Measurements from ENCODE around the gene ADAP1. TPM values are rescaled to one million over a fixed set of nuclear protein-coding genes. Genes with fewer than 3 reads are reported as not detected.

ADAP1 gene
- total RNA-seq, 2 donors from 2014 or later = 4.2 to 7.7 TPM

DNA sequence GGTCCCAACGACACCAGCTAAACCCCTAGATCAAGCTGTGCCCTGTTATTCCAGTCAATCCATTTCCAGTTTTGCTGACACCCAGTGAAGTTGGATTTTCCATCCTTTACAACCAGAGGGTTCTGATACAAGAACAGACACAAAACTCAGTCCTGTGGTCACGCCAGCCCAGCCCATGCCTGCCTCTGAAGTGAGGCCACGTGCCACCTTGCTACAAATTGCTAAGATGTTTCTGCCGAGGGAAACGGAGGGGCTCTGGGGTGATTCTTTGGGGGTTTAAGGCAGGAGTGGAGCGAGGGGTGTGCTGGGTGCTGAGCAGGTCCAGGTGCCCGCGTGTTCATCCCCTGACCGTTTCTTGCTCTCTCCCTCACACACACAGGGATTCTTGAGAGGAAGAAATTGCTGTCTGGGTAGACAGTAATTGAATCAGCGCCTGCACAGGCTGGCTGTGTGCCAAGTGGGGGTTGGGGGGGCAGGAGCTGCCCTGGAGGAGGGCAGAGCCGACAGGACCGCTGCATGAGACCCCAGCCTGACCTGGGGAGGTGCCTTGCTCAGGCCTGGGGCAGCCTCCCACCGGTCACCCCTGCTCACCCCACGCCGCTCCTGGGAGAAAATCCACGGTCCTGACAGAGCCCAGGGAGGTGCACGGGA lies 38.1 kb downstream of the ADAP1 start:
- H3K4me3 ChIP-seq = no peak overlapping the region
- TF ChIP-seq, protein P1, sequence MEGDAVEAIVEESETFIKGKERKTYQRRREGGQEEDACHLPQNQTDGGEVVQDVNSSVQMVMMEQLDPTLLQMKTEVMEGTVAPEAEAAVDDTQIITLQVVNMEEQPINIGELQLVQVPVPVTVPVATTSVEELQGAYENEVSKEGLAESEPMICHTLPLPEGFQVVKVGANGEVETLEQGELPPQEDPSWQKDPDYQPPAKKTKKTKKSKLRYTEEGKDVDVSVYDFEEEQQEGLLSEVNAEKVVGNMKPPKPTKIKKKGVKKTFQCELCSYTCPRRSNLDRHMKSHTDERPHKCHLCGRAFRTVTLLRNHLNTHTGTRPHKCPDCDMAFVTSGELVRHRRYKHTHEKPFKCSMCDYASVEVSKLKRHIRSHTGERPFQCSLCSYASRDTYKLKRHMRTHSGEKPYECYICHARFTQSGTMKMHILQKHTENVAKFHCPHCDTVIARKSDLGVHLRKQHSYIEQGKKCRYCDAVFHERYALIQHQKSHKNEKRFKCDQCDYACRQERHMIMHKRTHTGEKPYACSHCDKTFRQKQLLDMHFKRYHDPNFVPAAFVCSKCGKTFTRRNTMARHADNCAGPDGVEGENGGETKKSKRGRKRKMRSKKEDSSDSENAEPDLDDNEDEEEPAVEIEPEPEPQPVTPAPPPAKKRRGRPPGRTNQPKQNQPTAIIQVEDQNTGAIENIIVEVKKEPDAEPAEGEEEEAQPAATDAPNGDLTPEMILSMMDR (IDR thresholded peaks at IDR 0.05) = no peak

GRCh38 chr7:915291-916218 lies 38.9 kb downstream of the ADAP1 start:
- no peak overlapping the region for H3K27ac ChIP-seq
- DNase-seq (ENCODE audit: low spot score) = no peak
- H3K4me1 ChIP-seq = peaks cover 0 to 5% of the 10 kb centered on the region in 2 donors
- no peak overlapping the region for H3K4me3 ChIP-seq
- H3K36me3 ChIP-seq = no peaks in the 10 kb centered on the region
- H3K27me3 ChIP-seq = no peaks in the 10 kb centered on the region
- TF ChIP-seq, protein P1 (IDR thresholded peaks at IDR 0.05) = no peak
- H3K9me3 ChIP-seq = no peaks in the 10 kb centered on the region

More for the DNA sequence above, 38.1 kb downstream of the ADAP1 start:
- peaks cover 0 to 5% of the 10 kb centered on the region in 2 donors for H3K4me1 ChIP-seq
- no peaks in the 10 kb centered on the region for H3K27me3 ChIP-seq
- H3K9me3 ChIP-seq = no peaks in the 10 kb centered on the region
- H3K36me3 ChIP-seq = no peaks in the 10 kb centered on the region
- DNase-seq (ENCODE audit: low spot score) = no peak
- no peak overlapping the region for H3K27ac ChIP-seq

GRCh38 chr7:914521-915194 lies 39.8 kb downstream of the ADAP1 start:
- DNase-seq (ENCODE audit: low spot score) = no peak
- TF ChIP-seq, protein P1 (IDR thresholded peaks at IDR 0.05) = no peak
- Histone ChIP-seq H3K9me3 (no peaks in the 10 kb centered on the region), H3K36me3 (no peaks in the 10 kb centered on the region), H3K4me1 (peaks cover 0 to 6% of the 10 kb centered on the region in 2 donors), H3K27me3 (no peaks in the 10 kb centered on the region), H3K4me3 (no peak overlapping the region), H3K27ac (no peak overlapping the region)

DNA sequence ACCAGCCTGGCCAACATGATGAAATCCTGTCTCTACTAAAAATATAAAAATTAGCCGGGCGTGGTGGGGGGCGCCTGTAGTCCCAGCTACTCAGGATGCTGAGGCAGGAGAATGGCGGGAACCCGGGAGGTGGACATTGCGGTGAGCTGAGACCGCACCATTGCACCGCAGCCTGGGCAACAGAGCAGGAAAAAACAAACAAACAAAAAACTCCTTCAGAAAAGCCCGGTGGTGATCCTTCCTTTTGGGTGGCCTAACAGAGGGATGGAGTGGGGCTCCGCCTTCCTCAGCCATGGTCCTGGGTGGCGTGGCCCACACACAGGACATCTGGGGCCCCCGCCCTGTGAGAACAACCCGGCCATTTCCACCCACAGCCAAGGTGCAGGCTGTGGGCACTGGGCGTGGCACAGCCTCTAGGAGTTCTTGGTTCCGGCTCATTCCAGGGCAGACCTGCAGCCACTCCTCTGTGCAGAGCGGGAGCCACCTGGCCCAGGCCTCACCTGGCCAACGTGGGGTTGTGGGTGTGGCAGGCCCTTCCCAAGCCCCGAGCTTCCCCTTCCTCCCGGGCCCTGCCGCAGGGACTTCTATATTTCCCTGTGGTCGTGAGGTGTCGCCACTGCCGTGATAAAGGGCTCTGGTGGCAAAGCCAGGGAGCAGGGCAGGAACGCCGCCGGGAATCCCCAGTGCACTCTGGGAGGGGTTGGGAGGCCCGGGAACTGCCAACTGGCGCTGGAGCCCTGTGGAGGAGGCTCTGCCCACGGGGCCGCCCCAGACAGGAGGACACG lies 40.6 kb downstream of the ADAP1 start:
- peaks cover 0 to 10% of the 10 kb centered on the region in 2 donors for H3K4me1 ChIP-seq
- no peak overlapping the region for H3K27ac ChIP-seq
- DNase-seq (ENCODE audit: low spot score) = no peak
- H3K9me3 ChIP-seq = no peaks in the 10 kb centered on the region
- no peaks in the 10 kb centered on the region for H3K27me3 ChIP-seq
- no peaks in the 10 kb centered on the region for H3K36me3 ChIP-seq
- H3K4me3 ChIP-seq = no peak overlapping the region
- TF ChIP-seq, protein P1 (IDR thresholded peaks at IDR 0.05) = no peak

DNA sequence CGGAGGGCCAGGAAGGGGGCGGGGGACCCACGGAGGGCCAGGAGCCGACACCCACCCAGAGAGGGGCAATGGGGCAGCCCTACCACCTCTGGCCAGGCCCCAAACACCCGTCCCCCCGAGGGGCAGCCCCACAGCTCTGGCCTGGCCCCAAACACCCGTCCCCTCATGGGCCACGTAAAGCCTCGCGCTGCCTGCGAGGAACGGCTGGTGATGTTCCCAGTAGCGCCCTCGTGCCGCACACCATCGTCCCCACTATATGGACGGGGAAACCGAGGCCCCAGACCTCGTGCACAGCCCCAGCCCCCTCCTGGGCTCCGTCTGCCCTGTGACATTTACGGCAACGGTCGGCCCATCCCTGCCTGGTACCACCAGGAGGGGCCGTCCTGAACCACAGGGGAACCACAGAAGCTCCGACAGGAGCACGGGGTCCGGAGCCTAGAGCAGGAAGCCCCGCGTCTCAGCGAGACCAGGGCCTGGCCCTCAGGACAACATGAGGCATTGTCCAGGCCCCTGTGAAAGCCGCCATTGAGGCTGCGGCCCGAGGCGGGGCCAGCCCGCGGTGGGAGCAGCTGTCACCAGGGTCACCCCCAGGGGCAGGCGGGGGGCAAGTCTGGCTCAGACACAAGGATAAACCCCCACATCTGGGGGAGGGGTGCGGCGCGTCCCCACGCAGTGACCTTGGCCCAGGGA lies 42.5 kb downstream of the ADAP1 start:
- no peak for DNase-seq (ENCODE audit: low spot score)
- Histone ChIP-seq H3K36me3 (no peaks in the 10 kb centered on the region), H3K27ac (no peak overlapping the region), H3K9me3 (no peaks in the 10 kb centered on the region), H3K4me1 (peaks cover 0 to 16% of the 10 kb centered on the region in 2 donors), H3K4me3 (no peak overlapping the region), H3K27me3 (no peaks in the 10 kb centered on the region)
- TF ChIP-seq, protein P1 (IDR thresholded peaks at IDR 0.05) = no peak

Data from right atrium auricular region (tissue), 2 donors.